ENCODE results near the gene ZNF614.

- TF ChIP-seq CTCF (IDR thresholded peaks at IDR 0.05 in 4 of 5, conservative IDR thresholded peaks at IDR 0.05 in 1 of 5): no peak
- no peak for TF ChIP-seq POLR2A (IDR thresholded peaks at IDR 0.05)
Measured at GRCh38 chr19:52007451-52007805, 20.8 kb downstream of the ZNF614 start.

All from gastrocnemius medialis (tissue), 4 donors.